IMR-90 (cell line): ENCODE measurements around the gene CEACAM7. TPM values are rescaled to one million over a fixed set of nuclear protein-coding genes. Genes with fewer than 3 reads are reported as not detected.

Experiments used
- ATAC-seq: fragments of 200-7000 bp; cut with Tn5 transposase; 2 replicates; pipeline ENCODE4 v1.9.1; 2020; ENCODE audit warnings: low read depth, mild to moderate bottlenecking, moderate library complexity
- BruUV-seq: library from RNA; stranded (reverse); fragments of 400-500 nt; replicated peaks from 2 replicates; lab custom pipeline; 2021; lab: Mats Ljungman, UMichigan
- CTCF ChIA-PET: fragments of 300-600 bp; formaldehyde crosslinking; extraction: SDS; loops from one replicate; lab custom pipeline; 2021; ENCODE audit warnings: antibody characterized with exemption; lab: Yijun Ruan, JAX
- POLR2A ChIA-PET: fragments of 300-600 bp; sonication (Branson Sonifier 250); formaldehyde crosslinking; loops from one replicate; lab custom pipeline; 2022; ENCODE audit warnings: antibody characterized with exemption; ENCODE audit not compliant: unreplicated experiment; lab: Charles Lee
- DNase-seq: peaks from one replicate; pipeline ENCODE4 v3.0.0; 2013
- H2AFZ ChIP-seq: replicated peaks from 2 replicates; pipeline ENCODE3; 2013; ENCODE audit warnings: low read length, mild to moderate bottlenecking; ENCODE audit not compliant: poor library complexity
- H2AK5ac ChIP-seq: 2 replicates; pipeline ENCODE4 v1.6.1; 2013; ENCODE audit warnings: low read depth, low read length, inconsistent platforms
- H2AK9ac ChIP-seq: replicated peaks from 2 replicates; pipeline ENCODE3; 2013; ENCODE audit warnings: mild to moderate bottlenecking, low read depth, low read length, moderate library complexity; ENCODE audit not compliant: poor library complexity
- H2BK120ac ChIP-seq: 2 replicates; pipeline ENCODE4 v1.6.1; 2013; ENCODE audit warnings: low read depth, low read length, inconsistent platforms
- H2BK15ac ChIP-seq: 3 replicates; pipeline ENCODE4 v1.6.1; 2013; ENCODE audit warnings: low read depth, low read length, inconsistent platforms
- H2BK20ac ChIP-seq: 2 replicates; pipeline ENCODE4 v1.6.1; 2013; ENCODE audit warnings: low read depth, mild to moderate bottlenecking, inconsistent platforms, low read length, moderate library complexity
- H2BK5ac ChIP-seq: 2 replicates; pipeline ENCODE4 v1.6.1; 2013; ENCODE audit warnings: mild to moderate bottlenecking, low read depth, low read length, inconsistent platforms; ENCODE audit not compliant: poor library complexity, severe bottlenecking
- H3K14ac ChIP-seq: replicated peaks from 2 replicates; pipeline ENCODE4 v1.6.1; 2013; ENCODE audit warnings: low read depth, low read length, inconsistent platforms
- H3K18ac ChIP-seq: 2 replicates; pipeline ENCODE4 v1.6.1; 2013; ENCODE audit warnings: low read depth, low read length, control low read depth
- H3K23ac ChIP-seq: 2 replicates; pipeline ENCODE4 v1.6.1; 2013; ENCODE audit warnings: low read depth, low read length, inconsistent platforms
- H3K27ac ChIP-seq: 2 replicates; pipeline ENCODE4 v1.5.1; 2013; ENCODE audit warnings: mild to moderate bottlenecking, control low read depth, low read length; ENCODE audit not compliant: insufficient read depth
- H3K27me3 ChIP-seq: 2 replicates; pipeline ENCODE4 v1.6.1; 2013; ENCODE audit warnings: low read length; ENCODE audit not compliant: control insufficient read depth, insufficient read depth
- H3K36me3 ChIP-seq: 2 replicates; pipeline ENCODE4 v1.6.1; 2013; ENCODE audit warnings: low read length, mixed read lengths; ENCODE audit not compliant: control insufficient read depth, insufficient read depth
- H3K4ac ChIP-seq: 2 replicates; pipeline ENCODE4 v1.6.1; 2013; ENCODE audit warnings: low read depth, low read length, inconsistent platforms
- H3K4me1 ChIP-seq: 2 replicates; pipeline ENCODE4 v1.6.1; 2013; ENCODE audit warnings: low read length, mixed read lengths; ENCODE audit not compliant: control insufficient read depth, insufficient read depth
- H3K4me2 ChIP-seq: 2 replicates; pipeline ENCODE4 v1.6.1; 2013; ENCODE audit warnings: low read depth, mild to moderate bottlenecking, control low read depth, low read length, moderate library complexity
- H3K4me3 ChIP-seq: 2 replicates; pipeline ENCODE4 v1.5.1; 2013; ENCODE audit warnings: low read depth, mild to moderate bottlenecking, control low read depth, low read length, moderate library complexity; ENCODE audit not compliant: insufficient read depth
- H3K56ac ChIP-seq: 2 replicates; pipeline ENCODE4 v1.6.1; 2013; ENCODE audit warnings: low read length, inconsistent platforms; ENCODE audit not compliant: insufficient read depth; ENCODE audit errors: extremely low read depth
- H3K79me1 ChIP-seq, 2 experiments: 2 replicates each; pipeline ENCODE4 v1.6.1; 2013; ENCODE audit warnings: low read length in 2 of 2, inconsistent platforms in 1 of 2, low read depth in 1 of 2
- H3K9ac ChIP-seq: 2 replicates; pipeline ENCODE4 v1.6.1; 2013; ENCODE audit warnings: low read depth, low read length, control low read depth
- H3K9me1 ChIP-seq: 2 replicates; pipeline ENCODE4 v1.6.1; 2013; ENCODE audit warnings: low read length, inconsistent platforms; ENCODE audit not compliant: insufficient read depth
- H3K9me3 ChIP-seq: 2 replicates; pipeline ENCODE4 v1.6.1; 2013; ENCODE audit warnings: low read length; ENCODE audit not compliant: control insufficient read depth, insufficient read depth
- H4K20me1 ChIP-seq: 2 replicates; pipeline ENCODE4 v1.6.1; 2013; ENCODE audit warnings: low read length, inconsistent platforms; ENCODE audit not compliant: insufficient read depth
- H4K5ac ChIP-seq: 2 replicates; pipeline ENCODE4 v1.6.1; 2013; ENCODE audit warnings: mild to moderate bottlenecking, low read depth, low read length, control low read depth
- H4K8ac ChIP-seq, 2 experiments: 2 replicates each; pipeline ENCODE4 v1.6.1; 2013; ENCODE audit warnings: low read depth in 2 of 2, low read length in 2 of 2, control low read depth in 1 of 2, inconsistent platforms in 1 of 2
- H4K91ac ChIP-seq: 2 replicates; pipeline ENCODE4 v1.6.1; 2013; ENCODE audit warnings: low read depth, low read length, inconsistent platforms; ENCODE audit not compliant: insufficient read depth
- BHLHE40 ChIP-seq: fragments of 150-350 bp; IDR thresholded peaks from 2 replicates; pipeline ENCODE4 v1.6.1; 2016; ENCODE audit warnings: mild to moderate bottlenecking, low read depth, low read length
- CEBPB ChIP-seq: IDR thresholded peaks from 2 replicates; pipeline ENCODE4 v1.6.1; 2012; ENCODE audit warnings: low read depth, low read length, improper control_type of control experiment
- CHD1 ChIP-seq: IDR thresholded peaks from 2 replicates; pipeline ENCODE4 v1.6.1; 2012; ENCODE audit warnings: low read depth, low read length, improper control_type of control experiment
- CTCF ChIP-seq: conservative IDR thresholded peaks from 2 replicates; pipeline ENCODE4 v1.5.1; 2012; ENCODE audit warnings: mild to moderate bottlenecking, low read depth, low read length, improper control_type of control experiment
- ELK1 ChIP-seq: fragments of 150-350 bp; IDR thresholded peaks from 2 replicates; pipeline ENCODE4 v1.6.1; 2016; ENCODE audit warnings: low read depth, mild to moderate bottlenecking, low read length, moderate library complexity, borderline replicate concordance
- FOS ChIP-seq: fragments of 150-350 bp; IDR thresholded peaks from 2 replicates; pipeline ENCODE4 v1.6.1; 2016; ENCODE audit warnings: low read depth, low read length
- MAFK ChIP-seq: IDR thresholded peaks from 2 replicates; pipeline ENCODE4 v1.6.1; 2012; ENCODE audit warnings: low read depth, low read length, improper control_type of control experiment
- MAZ ChIP-seq: IDR thresholded peaks from 2 replicates; pipeline ENCODE4 v1.6.1; 2012; ENCODE audit warnings: low read depth, mild to moderate bottlenecking, low read length, improper control_type of control experiment, moderate library complexity, borderline replicate concordance
- MXI1 ChIP-seq: IDR thresholded peaks from 2 replicates; pipeline ENCODE4 v1.6.1; 2012; ENCODE audit warnings: low read depth, mild to moderate bottlenecking, low read length, moderate library complexity, borderline replicate concordance
- NFE2L2 ChIP-seq: fragments of 150-350 bp; IDR thresholded peaks from 2 replicates; pipeline ENCODE4 v1.6.1; 2016; ENCODE audit warnings: low read depth, mild to moderate bottlenecking, low read length
- POLR2A ChIP-seq: IDR thresholded peaks from 2 replicates; pipeline ENCODE4 v1.6.1; 2012; ENCODE audit warnings: mild to moderate bottlenecking, low read depth, low read length
- RAD21 ChIP-seq: IDR thresholded peaks from 2 replicates; pipeline ENCODE4 v1.6.1; 2012; ENCODE audit warnings: low read length, improper control_type of control experiment
- SMC3 ChIP-seq: fragments of 150-350 bp; IDR thresholded peaks from 2 replicates; pipeline ENCODE4 v1.6.1; 2016; ENCODE audit warnings: low read depth, mild to moderate bottlenecking, antibody characterized with exemption, low read length, moderate library complexity
- USF2 ChIP-seq: fragments of 150-350 bp; IDR thresholded peaks from 2 replicates; pipeline ENCODE4 v1.6.1; 2017; ENCODE audit warnings: mild to moderate bottlenecking, antibody characterized with exemption, low read length, low read depth
- WGBS, 2 experiments: methylation state at CpG; one replicate each; pipeline versions ENCODE4 v1.1.5 to v1.1.7; 2013; ENCODE audit warnings: missing lambda C conversion rate in 2 of 2; ENCODE audit not compliant: insufficient read length in 1 of 2; ENCODE audit errors: extremely low coverage in 2 of 2; 5-methylcytosine and 5-hydroxymethylcytosine counted together
- dilution Hi-C: fragments of 300-500 bp; cut with HindIII; formaldehyde crosslinking; loops from one replicate; pipeline ENCODE4 v1.14.3; 2018; ENCODE audit warnings: low sequenced_read_pairs; ENCODE audit not compliant: unreplicated experiment
- in situ Hi-C: fragments of 300-500 bp; cut with MboI; formaldehyde crosslinking; loops from 3 replicates; pipeline ENCODE4 v1.14.3; 2019; ENCODE audit warnings: low sequenced_read_pairs, inconsistent platforms, mixed read lengths
- intact Hi-C: fragments of 100-400 bp; cut with micrococcal nuclease; formaldehyde crosslinking; loops from 2 replicates; pipeline ENCODE4 v1.10.0; 2022
- polyA plus RNA-seq, 3 experiments: library from polyadenylated mRNA; depleted of rRNA; stranded (reverse); fragments of >200 nt; gene quantifications; 2 replicates each; pipeline ENCODE4 v1.2.3, GENCODE V29; 2012; ENCODE audit warnings: low replicate concordance in 1 of 3
- total RNA-seq: library from RNA; depleted of rRNA; stranded (reverse); fragments of >200 nt; gene quantifications from 2 replicates; pipeline ENCODE4 v1.2.3, GENCODE V29; 2012

Gene CEACAM7
- total and polyA plus RNA-seq, 2 of the 4 experiments (the other 2 are of a cell fraction): not detected

- Histone ChIP-seq H3K23ac (no peak overlapping the region), H2BK5ac (no peak overlapping the region), H3K27me3 (no peaks in the 10 kb centered on the region), H3K4ac (no peak overlapping the region), H3K4me2 (no peak overlapping the region), H2AFZ (no peak overlapping the region), H3K79me1 (no peaks in the 10 kb centered on the region), H2AK9ac (no peak overlapping the region), H3K4me3 (no peak overlapping the region), H3K14ac (no peak overlapping the region), H2BK120ac (no peak overlapping the region), H4K91ac (no peak overlapping the region), H2BK20ac (no peak overlapping the region), H3K9me3 (no peaks in the 10 kb centered on the region), H4K20me1 (no peaks in the 10 kb centered on the region), H3K56ac (no peak overlapping the region), H3K9me1 (no peaks in the 10 kb centered on the region), H3K27ac (no peak overlapping the region), H3K9ac (no peak overlapping the region), H2BK15ac (no peak overlapping the region), H3K18ac (no peak overlapping the region), H3K36me3 (no peaks in the 10 kb centered on the region), H2AK5ac (no peak overlapping the region), H3K4me1 (no peaks in the 10 kb centered on the region), H4K8ac (no peak overlapping the region), H4K5ac (no peak overlapping the region)
- dilution Hi-C loops: no loop called here
- no TSS peak for BruUV-seq
- no peak for TF ChIP-seq BHLHE40
- no peak for TF ChIP-seq NFE2L2
- TF ChIP-seq ELK1: no peak
- no peak for TF ChIP-seq USF2
- no peak for TF ChIP-seq FOS
- no peak for TF ChIP-seq CEBPB
- no peak for TF ChIP-seq MXI1
- TF ChIP-seq POLR2A: no peak
- no peak for TF ChIP-seq MAFK
- no peak for TF ChIP-seq MAZ
- TF ChIP-seq CTCF: no peak
- TF ChIP-seq CHD1: no peak
- no peak for TF ChIP-seq RAD21
- no peak for TF ChIP-seq SMC3
- ChIA-PET CTCF (no interaction called here), POLR2A (no interaction called here)
- intact Hi-C loops: no loop called here
- ATAC-seq (no peak), DNase-seq (no peak)
- no CpG with 5 or more reads among the region's 1 CpG for WGBS, 2 experiments
- in situ Hi-C loops: no loop called here
These were observed 6.1 kb upstream of the CEACAM7 start for GRCh38 chr19:41694196-41694595.
